ENCODE measurements around the gene PSMB2.

- no peak for TF ChIP-seq CTCF (IDR thresholded peaks at IDR 0.05; ENCODE audit: poor library complexity, severe bottlenecking)
- no peak for TF ChIP-seq TAF1 (IDR thresholded peaks at IDR 0.05; ENCODE audit: low read depth)
- TF ChIP-seq SMC3 (conservative IDR thresholded peaks at IDR 0.05; ENCODE audit: poor library complexity), result no peak
These were observed 20.1 kb upstream of the PSMB2 start for GRCh38 chr1:35661474-35661795.

Measured in neural cell (in vitro differentiated cells).